HG03097 (cell line): ENCODE data around the gene C14orf119.
A peak's percentile ranks its signal among the peaks of the same experiment; 100 is the strongest.

ENCODE experiments used
- ATAC-seq: cut with Tn5 transposase; IDR thresholded peaks from one replicate; pipeline ENCODE4 v1.9.1; 2021; ENCODE audit not compliant: unreplicated experiment, low FRiP score

C14orf119 gene

GRCh38 chr14:23086565-23086964 lies 8.7 kb upstream of the C14orf119 start:
- ATAC-seq, result no peak

DNA sequence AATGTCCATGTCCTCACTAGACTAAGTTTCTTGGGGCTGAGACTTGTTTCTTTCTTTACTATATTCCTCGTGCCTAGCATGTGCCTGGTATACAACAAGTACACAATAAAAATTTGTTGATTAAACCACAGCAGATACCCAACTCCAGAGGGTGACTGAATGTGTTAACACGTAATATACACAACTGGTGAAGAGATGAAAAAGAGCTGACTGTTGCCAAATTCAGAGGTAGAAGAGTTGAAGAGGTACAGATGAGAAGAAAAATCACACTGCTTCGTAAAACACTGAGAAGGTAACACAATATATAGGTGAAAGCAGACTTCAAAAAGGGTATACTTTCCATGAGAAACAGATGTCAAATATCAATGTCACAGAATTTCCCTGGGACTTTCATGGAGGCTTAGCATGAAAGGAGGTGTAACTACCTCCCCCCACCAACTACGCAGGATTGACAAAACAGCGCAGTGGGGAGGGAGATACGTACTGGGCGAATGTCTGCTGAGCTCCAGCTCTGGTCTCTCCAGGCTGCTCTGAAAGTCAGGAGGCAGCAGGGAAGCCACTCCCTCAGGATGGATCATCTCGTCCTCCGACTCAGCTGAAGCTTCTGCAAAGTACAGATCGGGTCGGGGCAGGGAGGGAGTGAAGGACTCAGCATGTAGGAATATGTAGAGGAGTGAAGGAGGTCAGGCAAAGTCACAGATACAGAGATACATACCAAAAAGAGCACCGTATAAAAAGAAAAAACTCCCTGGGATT lies 5.6 kb upstream of the C14orf119 start:
- ATAC-seq, result no peak

- ATAC-seq, result no peak
Observed at GRCh38 chr14:23090254-23090636, 5.1 kb upstream of the C14orf119 start.

GRCh38 chr14:23091294-23092225 lies 3.7 kb upstream of the C14orf119 start:
- ATAC-seq, result no peak

GRCh38 chr14:23093104-23093503 lies 2.2 kb upstream of the C14orf119 start:
- ATAC-seq, result no peak

DNA sequence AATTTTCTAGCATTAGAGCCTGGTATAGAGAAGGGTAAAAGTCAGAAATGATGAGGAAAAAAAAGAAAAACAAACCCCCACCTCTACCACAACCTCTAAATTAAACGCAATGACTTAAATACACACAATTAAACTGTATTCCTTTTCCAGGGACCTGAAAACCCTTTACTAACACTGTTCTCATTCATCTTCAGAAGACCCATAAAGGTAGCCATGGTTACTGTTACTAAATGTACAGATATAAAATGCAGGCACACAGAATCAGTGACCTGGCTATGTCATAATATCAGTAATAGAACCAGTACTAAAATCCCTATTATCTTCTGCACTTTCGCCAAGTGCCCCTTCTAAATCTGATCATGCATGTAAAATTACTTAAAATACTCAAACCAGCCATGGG lies 1.8 kb upstream of the C14orf119 start:
- no peak for ATAC-seq

DNA sequence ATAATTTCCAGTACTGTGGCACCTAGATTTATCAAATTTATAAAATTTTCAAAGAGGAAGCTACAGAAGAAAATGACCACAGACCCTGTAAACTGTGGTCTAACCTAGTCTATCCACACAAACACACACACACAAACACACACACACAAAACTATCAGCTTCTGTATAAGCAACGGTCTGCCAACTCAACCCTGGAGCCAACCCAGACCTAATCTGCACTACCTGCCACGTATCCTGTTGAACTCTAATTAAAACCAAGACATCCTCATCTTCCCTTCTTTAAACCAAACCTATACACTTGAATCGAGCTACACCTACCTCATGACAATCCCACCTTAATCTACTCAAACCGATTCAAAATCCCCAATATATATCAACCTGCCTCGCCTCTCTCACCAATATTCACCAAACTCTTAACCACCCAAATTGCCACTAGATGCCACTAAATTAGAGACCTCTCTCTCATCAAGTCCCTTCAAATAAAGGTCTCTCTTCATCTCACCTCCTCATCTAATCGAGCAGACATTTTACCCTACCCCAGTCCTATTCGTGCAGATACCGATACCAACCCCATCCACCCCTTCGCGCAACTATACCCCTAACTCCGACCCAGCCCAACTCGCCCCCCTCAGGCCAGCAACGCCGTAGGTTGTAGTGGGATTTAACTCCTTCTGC lies 1.2 kb upstream of the C14orf119 start:
- ATAC-seq, result no peak

GRCh38 chr14:23094666-23095195 lies 574 bp upstream of the C14orf119 start, which contains the start of gene ACIN1:
Gene ACIN1 (minus strand): TSS chr14:23095136. CDS start chr14:23095112, 24 bp downstream.
- ATAC-seq, result peak; percentile 35

DNA sequence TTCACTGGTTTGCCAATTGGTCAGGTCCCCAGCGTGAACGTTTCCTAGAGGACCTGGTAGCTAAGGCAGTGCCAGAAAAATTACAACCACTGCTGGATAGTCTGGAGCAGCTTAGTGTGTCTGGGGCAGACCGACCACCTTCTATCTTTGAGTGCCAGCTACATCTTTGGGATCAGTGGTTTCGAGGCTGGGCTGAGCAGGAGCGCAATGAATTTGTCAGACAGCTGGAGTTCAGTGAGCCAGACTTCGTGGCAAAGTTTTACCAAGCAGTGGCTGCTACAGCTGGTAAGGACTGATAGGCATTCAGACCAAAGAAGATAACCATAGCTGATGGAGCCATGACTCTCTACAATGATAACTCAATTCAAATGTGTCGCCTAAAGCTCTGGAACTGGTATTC lies 2.5 kb downstream of the C14orf119 start:
- ATAC-seq, result no peak

DNA sequence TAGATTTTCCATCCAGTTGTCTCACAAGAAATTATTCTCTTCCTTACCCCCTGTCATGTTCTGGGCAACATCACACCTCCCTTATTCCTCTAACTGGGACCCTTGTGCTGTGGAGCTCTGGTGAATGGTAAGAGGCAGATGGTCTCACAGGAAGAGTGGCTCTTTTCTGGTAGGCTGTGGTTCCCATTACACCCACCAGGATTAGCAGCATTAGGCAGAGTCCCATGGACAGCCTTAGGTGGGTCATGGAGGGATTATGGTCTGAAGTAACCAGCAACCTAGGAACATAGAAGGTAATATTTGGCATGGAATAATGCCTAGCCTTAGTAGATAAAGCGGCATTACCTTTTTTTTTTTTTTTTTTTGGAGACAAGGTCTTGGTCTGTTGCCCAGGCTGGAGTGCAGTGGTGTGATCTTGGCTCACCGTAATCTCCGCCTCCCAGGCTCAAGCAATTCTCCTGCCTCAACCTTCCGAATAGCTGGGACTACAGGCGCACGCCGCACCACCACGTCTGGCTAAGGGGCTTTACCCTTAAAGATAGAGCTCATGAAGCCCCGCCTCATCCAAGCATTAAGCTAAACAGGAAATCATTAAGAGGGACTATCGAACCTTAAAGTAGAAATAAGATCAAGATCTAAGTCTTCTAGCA lies 4.0 kb downstream of the C14orf119 start:
- ATAC-seq, result no peak

DNA sequence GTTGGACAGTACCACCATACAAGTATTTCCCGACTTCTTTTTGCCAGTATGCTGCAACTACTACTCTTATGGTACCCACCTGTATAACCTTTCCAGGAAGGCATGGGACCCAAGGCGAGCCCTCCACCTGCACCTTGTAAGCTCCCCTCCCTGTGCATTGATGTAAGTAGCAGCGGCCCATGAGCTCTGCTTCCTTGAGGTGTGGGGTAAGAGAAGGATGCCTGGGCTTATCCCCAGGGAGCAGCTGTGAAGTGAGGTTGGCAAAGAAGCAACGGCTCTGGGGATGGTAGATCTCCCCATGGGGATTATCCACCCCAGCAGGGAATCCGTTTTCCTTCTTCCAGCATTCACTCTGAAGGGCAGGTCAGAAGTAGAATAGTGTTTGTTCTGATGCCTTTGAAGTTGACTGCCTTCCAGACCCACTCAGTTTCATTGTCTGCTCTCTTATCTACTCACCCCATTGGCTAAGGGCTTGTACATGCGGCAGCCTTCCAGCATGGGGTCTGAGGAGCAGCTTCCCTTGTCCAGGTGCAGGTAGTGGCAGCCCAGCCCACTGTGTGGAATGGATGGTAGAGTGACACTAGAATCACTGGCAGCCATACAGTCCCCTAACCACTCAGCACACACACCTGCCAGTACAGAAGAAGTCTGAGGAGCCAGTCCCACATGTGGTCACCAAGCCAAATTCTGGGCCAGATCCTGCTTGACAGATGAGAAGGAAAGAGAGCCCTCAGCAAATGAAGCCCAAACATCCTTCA lies 6.1 kb downstream of the C14orf119 start:
- no peak for ATAC-seq

- no peak for ATAC-seq
Observed at GRCh38 chr14:23101986-23102625, 6.8 kb downstream of the C14orf119 start.

GRCh38 chr14:23102801-23103200 lies 7.5 kb downstream of the C14orf119 start:
- no peak for ATAC-seq

DNA sequence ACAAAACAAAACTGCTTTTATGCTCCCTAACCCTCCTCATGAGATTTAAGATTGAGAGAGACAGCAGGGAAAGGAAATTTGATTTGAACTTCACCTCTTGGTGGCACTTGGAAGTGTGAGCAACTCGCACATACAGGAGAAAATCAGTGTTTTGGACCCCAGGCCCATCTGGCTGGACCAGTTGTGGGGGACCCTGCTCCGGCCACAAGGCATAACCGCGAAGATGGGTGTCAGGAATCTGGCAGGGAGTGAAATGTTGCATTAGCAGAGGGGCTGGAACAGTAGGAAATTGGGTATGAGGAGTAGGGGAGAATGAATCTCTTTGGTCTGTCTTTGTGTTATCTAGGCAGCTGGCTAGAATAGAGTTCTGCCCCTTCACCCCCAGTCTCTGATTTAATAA lies 8.3 kb downstream of the C14orf119 start:
- ATAC-seq, result no peak

DNA sequence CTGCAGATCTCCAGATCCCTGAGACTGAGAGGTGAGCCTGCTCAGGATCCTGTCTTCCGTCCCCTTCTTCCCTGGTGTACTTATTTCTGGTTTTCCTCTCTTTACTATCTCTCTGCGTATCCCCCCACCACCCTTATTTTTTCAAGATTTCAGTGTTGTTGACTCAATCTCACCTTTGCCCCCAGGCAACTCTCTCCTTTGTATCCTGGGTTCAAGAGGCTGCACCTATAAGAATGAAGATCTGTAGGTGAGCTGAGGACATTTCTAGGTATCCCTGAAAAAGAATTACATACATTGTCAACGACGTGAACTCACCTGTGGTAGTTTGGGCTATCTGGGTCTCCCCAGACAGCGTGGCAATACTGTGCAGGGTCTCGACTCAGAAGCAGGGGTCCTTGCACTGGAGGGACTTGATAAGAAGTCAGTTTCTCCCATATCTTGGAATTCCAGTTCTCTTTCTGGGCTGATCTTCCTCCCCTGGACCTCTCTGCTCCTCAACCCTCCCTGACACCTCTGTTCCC lies 8.8 kb downstream of the C14orf119 start:
- ATAC-seq, result no peak

DNA sequence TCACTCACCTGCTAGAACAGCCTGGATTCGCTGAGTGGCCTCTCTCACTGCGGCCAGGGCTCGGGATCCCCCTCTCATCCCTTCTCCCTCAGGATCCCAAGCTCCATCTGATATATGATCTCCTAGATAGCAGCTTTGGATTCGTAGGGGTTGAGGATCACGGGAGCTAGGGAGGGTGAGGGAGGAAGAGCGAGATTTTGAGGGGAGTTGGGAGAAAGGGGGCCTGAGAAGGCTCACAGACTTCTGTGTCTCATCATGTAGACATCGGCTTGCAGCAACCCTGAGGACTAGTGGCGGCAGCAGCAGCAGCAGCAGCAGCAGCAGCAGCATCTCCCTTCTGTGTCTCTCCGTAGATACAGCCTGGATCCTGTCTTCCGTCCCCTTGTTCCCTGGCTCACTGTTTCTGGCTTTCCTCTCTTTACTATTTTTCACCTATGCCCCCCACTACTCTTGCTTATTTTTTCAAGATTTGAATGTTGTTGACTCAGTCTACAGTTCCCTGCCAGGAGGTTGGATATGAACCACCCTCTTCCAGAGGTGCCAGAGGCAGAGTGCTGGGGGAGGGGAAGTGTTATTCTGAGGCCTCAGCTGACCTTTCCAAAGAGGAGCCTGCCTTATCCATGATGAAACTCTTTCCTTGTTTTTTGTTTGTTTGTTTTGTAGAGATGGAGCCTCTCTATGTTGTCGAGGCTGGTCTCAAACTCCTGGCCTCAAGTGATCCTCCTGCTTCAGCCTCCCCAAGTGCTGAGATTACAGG lies 9.5 kb downstream of the C14orf119 start, which contains the start of gene CIROP:
Gene CIROP, minus strand, starts transcription at position 399 of the 757 bp plus-strand sequence. Its CDS starts 69 bp downstream, at position 330.
- ATAC-seq, result no peak

GRCh38 chr14:23105348-23105824 lies 10.1 kb downstream of the C14orf119 start:
- ATAC-seq, result no peak

DNA sequence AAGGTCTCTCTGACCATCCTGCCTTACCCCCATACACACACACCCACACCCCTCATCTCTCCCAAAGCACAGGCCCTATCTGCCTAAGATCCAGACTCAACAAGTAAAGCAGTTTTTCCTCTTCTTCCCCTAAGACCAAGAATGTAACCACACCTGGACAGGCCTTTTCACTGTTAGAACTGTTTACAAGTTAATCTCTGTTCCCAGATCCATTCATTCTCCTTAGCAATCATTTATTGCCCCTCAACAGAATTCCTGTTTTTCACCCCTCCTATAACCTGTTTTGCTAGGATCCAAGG lies 11.4 kb downstream of the C14orf119 start:
- no peak for ATAC-seq
